GM18499 (cell line): ENCODE data around the gene PARD3.
A peak's percentile ranks its signal among the peaks of the same experiment; 100 is the strongest.
"Not testable (repeated sequence)": the region's sequence is repeated elsewhere in the genome, so short reads cannot be mapped to it uniquely, and the experiment has no call there.

Source experiments
- ATAC-seq: cut with Tn5 transposase; IDR thresholded peaks from one replicate; pipeline ENCODE4 v1.9.1; 2021; ENCODE audit warnings: moderate number of reproducible peaks; ENCODE audit not compliant: insufficient read depth, unreplicated experiment

Gene PARD3

DNA sequence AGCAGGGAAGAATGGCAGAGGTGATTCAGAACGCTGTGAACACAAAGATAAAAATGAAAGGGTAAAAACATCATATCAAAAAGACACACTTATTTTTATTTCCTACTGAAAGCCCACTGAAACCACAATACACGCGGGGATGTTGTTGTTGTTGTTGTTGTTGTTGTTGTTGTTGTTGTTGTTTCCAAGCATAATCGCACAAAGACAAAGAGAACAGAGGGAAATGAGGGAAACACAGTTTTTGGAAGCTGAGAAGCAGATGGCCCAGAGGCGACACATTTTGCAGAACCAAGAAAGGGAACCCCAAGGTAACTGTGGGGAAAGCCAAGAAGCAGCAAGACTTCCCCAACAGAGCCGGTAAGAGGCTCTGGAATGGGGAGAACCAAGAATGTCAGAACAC, 113.9 kb downstream of the PARD3 start:
- ATAC-seq: no peak

DNA sequence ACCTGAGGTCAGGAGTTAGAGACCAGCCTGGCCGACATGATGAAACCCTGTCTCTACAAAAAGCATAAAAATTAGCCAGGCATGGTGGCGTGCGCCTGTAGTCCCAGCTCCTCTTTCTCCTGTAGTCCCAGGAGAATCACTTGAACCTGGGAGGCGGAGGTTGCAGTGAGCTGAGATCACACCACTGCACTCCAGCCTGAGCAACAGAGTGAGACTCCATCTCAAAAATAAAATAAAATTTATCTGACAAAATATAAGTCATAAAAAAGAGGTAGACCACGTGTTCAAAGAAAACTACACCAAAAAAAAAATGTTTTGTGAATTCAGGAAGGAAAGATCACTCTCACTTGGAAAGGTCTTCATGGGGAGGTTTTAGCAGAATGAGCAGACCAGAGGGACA, 114.3 kb downstream of the PARD3 start:
- ATAC-seq: not testable (repeated sequence)

DNA sequence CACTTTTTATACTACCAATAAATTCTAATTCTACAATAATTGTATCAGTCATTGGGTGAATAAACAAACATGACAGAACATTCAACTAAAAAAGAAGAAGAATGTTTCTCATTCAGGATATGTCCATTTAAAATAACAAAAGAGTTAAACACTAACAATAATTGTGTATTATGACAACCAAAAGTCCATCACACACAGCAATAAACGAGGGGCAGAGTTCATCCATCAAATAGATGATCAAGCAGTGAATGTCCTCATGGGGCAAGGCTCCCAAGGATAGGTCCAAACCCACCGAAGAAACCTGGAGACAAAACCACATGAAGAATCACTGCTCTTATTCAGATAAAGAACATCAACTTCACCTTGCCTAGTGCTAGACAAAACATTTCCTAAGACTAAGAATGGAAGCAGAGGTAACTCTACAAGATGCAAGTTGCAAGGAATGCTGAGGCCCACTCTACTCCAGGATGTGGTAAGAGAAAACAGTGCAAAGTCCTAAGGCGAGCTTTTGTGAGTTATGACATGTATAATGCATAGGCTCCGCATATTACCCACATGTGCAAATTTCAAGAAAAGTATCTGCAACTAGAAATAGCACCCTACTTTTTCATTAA, 115.1 kb downstream of the PARD3 start:
- ATAC-seq: no peak

DNA sequence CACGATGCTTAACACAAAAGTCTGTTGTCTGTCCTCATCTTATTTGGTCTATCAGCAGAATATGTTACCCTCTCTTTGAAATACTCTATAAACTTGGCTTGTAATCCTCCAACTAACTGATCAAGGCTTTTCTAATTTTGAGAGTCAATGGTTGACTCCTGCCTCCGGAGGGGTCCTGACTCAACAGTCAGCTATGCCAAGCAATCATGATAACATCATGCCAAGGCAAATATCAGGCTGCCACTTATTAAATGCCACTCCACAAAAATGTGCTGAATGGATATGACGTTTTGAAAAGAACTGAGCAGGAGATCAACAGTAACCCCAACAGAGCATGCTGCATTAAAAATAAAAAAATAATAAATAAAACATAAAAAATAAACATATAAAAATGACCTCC, 116.1 kb downstream of the PARD3 start:
- ATAC-seq: no peak

DNA sequence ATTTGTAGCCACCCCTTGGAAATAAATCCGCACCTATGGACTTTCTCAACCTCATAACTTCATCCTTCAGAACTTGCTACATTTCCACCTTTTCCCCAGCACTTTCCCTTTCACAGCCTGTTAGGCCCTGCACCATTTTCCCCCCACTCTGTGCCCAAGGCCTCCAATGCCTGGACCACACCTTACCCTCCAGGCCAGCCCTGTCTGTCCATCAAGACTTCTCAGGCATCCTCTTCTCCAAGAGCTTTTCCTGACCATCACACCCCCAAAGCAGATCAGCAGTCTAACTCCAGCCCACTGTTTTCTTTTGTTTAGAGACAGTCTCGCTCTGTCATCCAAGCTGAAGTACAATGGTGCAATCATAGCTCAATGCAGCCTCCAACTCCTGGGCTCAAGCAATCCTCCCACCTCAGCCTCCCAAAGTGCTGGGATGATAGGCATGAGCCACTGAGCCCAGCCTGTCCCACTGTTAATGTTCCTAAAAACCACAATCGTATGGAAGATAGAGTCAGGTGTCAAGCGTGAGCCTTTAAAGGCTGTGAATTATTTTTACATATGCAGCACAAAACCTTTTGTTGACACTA, 116.8 kb downstream of the PARD3 start:
- no peak for ATAC-seq

DNA sequence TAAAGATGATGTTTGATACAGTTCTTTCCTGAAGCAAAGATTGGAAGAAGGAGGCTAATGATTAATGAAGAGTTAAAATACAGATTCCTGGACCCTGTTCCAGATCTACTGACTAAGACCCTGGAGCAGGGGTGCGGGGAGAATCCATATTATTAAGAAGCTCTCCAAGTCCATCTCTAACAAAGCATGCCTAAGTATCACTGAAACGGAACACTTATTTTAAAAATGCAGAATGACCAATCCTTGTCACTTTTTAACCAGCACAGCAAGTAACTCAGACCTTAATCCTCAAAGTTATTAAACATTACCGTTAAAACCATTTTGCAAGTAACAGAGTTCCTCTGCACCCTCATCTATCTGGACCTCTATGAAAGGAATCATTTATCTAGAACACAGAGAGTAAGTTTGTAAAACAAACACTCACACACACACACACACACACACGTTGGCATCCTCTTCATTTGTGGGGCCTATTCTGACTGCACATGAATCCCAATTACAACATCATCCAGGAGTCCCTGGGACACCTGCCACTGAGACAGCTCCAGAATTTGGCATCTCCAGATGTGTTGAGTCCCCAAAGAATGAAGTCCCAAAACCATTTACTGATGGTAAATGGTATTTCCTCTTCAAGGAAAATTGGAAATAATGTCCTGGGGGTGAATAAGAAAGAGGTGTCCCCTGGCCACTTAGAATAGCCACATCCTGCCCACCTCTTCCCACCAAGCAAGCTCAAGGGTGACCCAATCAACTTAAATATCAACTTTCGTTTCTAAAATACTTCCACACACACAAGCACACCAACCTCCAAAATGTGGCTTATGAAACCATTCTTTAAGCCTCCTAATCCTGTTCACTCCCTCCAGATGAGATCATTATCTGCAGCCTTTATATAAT, 117.5 kb downstream of the PARD3 start:
- ATAC-seq: no peak

DNA sequence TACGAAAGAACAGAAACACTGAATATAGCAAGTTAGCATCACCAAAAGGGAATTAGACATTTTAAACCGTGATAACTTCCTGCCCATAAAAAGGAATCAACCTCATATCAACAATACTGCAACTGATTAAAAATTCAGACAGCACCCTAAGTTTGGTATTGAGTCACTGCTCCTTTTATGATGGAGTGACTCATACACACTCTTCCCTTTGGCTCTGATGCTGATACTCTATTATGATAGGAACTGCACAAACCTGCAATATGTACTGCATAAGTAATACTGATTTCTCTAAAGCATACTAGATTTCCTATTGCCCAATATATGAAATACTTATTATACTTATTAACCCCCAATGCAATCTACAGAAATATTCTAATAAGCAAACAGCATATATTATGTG, 118.7 kb downstream of the PARD3 start:
- no peak for ATAC-seq

DNA sequence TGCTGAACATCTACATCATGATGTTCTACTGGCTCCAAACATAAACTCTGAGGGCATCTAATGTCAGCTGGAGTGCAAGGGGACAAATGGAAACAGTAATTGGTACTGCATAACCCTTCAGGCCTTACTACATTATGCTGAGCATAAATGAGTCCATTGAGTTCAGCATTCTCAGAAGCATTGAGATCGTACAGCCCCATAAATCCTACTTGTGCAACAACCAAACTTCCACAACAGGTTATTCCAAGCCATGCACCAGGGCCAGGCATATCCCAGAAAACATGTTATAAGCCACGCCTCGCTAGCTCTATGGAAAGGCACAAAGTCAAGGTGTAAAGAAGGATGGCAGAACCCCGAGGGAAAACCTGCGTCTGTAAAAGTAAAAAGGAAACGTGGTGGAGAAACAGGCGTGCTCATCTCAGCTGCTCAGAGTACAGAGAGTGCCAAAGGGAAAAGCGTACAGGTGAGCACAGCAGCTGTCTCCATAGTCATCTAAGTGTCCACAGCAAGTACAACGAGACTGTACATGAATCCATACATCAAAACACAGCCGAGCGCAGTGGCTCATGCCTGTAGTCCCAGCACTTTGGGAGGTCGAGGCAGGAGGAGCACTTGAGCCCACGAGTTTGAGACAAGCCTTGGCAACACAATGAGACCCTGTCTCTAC, 124.6 kb downstream of the PARD3 start:
- ATAC-seq: no peak

DNA sequence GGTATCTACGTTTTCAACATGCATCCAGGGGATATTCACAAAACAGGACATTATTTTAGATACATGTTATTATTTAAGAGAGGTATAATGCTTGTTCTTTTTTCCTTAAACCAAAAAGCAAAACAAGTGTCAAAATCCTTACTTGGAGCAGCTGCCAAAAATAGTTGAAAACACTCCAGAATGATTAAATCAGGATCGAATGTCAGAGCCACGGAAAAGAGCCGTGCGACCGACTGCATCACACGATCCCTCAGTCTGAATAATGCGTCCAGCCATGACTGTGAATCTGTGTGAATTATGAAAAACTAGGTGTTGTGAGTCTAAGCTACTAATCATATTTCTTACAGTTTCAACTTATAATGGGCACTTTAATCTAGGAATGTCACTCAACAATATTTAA, 126.0 kb downstream of the PARD3 start:
- ATAC-seq: no peak

DNA sequence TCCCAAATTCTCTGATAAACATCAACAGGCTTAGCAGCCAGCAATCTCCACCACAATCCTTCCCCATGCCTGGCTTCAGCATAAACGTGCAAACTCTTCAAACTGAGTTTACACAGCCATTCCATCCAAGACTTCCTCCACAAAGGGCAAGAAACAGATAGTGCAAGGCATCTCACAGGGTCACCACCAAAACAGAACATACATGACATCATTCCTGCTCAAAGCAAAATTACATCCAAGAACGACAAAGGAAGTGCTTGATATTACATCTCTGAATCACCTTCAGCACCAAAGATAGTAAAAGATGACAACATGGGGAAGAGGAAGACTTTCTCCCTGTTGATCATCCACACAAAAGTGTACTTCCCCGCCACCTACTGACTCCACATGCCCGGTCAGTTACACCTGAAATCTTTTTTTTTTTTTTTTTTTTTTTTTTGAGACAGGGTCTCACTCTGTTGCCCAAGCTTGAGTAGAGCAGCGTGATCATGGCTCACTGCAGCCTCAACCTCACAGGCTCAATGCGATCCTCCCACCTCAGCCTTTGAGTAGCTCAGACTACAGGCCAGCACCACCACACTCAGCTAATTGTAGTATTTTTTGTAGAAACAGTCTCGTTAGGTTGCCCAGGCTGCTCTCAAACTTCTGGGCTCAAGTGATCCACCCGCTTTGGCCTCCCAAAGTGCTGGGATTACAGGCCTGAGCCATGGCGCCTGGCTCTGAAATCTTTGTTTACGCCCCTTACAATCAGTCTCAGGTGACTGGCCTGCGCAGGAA, 127.5 kb downstream of the PARD3 start:
- no peak for ATAC-seq

DNA sequence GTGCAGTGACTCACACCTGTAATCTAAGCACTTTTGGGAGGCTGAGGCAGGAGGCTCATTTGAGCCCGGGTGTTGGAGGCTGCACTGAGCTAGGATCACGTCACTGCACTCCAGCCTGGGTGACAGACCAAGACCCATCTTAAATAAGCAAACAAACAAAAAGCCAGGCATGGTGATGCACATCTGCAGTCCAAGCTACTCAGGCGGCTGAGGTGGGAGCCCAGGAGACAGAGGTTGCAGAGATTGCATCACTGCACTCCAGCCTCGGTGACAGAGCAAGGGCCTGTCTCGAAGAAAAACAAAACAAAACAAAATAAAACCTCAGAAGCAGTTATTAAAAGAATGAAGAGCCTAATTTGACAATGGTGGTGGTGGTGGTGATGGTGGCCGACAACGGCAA, 132.5 kb downstream of the PARD3 start:
- no peak for ATAC-seq

DNA sequence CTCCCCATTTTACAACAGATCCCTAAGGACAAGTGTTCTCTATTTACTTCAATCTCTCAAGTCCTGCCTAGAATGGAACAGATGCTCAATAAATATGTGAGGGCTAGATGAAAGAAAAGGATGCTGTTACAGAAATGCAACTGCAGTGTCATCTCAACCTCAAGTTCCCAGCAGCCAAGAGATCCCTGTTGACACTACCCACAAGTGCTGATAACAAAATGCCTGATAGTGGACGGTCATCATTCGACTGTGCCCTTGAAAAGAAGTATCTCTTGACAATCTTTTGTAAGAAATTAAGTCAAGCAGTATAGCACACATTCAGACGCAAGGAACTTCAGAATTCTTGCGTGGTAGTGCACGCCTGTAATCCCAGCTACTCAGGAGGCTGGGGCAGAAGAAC, 133.2 kb downstream of the PARD3 start:
- ATAC-seq: no peak

DNA sequence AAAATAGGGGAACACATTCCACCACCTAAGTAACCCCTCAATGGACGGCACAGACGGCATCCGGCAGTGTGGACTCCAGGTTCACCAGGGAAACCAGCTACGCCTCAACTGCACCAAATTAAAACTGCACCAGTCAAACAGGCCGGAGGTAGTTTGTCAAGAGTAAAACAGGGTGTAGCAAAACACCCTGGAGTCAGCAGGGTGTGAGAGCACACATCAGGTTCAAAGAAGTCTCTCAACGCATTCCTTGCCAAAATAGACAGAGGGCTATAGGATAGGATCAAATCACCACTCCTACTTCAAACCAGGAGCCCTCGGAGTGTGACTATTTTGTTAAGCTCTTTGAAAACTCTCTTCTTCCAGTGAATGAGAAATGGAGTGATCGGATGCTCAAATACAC, 135.9 kb downstream of the PARD3 start:
- ATAC-seq: no peak

DNA sequence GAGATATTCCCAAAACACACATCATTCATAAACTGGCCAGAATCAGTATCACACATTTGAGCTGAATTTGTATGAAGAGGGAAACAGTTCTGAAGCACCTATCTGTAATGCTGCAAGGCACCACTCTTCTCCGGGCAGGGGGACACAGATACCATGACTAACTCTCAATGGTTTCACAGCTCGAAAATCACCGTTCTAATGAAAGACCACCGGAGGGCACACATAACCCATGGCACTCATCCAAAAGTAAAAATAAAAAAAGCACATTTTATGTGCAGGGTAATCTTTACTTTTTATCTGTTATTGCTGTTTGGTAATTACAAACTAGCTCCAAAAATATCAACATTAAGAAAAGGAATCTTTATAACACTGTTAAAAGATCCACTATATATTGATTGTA, 137.5 kb downstream of the PARD3 start:
- no peak for ATAC-seq

DNA sequence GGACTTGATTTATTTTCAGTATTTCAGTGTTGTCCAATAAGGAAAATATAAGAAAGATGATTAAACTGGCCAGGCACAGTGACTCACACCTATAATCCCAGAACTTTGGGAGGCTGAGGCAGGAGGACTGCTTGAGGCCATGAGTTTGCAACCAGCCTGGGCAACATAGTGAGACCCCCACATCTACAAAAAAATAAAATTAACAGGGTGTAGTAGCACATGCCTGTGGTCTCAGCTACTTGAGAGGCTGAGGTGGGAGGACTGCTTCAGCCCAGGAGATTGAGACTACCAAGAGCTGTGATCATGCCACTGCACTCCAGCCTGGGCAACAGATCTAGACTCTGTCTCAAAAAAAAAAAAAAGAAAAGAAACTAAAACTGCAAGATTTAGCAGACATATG, 138.0 kb downstream of the PARD3 start:
- no peak for ATAC-seq

DNA sequence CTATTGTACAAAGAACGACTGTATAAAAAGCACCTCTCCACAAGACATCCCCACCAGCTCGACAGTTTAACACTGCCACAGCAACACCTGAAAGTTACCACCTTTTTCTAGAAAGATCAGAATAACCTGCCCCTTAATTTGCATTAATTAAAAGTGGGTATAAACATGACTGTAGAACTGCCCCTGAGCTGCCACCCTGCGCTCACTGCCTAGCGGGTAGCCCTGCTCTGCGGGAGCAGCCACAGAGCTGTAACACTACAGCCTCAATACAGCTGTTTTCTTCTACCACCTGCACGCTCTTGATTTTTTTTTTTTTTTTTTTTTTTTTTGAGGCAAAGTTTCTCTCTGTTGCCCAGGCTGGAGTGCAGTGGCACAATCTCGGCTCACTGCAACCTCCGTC, 140.9 kb downstream of the PARD3 start:
- ATAC-seq: no peak

DNA sequence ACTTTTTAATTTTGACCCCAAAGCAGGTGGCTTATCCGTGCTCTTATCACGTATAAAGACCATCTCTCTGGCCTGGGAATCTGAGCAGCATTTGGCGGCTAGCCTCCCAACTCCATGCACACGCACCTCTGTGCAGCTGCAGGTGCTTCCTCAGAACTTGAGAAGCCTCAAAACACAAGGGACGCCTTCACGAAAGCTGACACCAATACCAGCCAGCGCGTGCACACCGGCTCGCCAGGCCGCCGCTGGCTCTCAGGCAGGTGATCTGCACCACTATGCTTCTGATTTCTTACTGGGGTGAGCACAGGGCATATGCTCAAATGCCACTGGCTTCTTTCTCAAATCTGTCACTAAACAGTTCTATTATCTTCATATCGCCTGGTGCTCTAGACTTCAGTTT, 145.0 kb downstream of the PARD3 start:
- ATAC-seq: no peak

DNA sequence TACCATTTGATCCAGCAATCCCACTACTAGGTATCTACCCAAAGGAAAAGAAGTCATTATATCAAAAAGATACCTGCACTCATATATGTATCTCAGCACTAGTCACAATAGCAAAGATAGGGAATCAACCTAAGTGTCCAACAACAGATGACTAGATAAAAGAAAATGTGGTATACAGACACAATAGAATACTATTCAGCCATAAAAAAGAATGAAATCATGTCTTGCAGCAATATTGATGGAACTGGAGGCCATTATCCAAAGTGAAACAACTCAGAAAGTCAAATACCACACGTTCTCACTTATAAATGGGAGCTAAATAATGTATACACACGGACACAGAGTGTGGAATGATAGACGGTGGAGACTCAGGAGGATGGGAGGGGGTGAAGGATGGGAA, 146.0 kb downstream of the PARD3 start:
- no peak for ATAC-seq

DNA sequence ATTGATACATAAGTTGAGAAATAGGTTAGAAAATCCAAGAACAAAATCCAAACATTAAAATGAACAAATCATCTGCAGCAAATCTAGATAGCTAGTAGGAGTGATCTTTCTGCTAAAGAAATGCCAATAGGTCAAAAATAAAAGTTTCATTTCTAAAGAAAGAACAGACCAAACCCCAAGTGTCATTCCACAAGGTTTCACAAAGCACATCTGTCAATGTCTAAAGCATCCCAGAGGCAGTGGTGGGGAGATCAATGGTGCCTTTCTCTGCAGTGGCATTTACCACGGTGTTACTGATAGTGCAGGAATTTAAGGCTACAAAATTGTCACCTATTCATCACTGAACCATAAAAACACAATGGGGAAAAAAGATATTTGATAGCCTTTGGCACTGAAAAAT, 147.9 kb downstream of the PARD3 start:
- no peak for ATAC-seq

DNA sequence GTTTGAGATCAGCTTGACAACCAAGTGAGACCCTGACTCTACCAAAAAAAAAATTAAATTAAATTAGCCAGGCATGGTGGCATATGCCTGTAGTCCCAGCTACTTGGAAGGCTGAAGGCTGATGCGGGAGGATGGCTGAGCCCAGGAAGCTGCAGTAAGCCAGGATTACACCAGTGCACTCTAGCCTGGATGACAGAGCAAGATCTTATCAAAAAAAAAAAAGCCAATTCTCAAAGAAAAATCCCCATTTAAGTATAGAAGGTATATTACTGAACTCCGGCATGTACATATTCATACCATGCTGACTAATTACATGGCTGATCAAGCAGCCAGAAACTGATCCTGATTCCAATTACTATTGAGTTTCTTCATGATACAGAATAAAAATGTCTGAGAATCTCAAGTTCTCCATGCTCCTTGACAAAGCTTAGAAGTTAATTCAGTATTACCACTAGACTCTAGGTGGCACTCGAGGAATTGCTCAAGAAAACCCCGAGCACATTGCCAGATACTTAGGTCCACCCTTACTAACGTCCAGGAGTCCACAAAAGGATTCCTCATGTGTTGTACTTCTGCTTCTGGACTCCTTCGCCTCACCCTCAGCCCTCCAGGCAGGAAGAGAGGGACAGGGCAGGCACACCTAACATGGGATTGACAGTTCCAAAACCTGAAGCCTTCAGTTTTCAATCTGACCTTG, 148.9 kb downstream of the PARD3 start:
- ATAC-seq: peak; percentile 74
